SK-N-MC (cell line): Measurements from ENCODE around the gene PEX11B.

Experiments
- EZH2 ChIP-seq: fragments of 200-600 bp; sonication (generic); IDR thresholded peaks from one replicate; pipeline ENCODE4 v1.6.1; 2017; ENCODE audit warnings: antibody characterized with exemption
- FOXP2 ChIP-seq: optimal IDR thresholded peaks from 2 replicates; pipeline ENCODE3; 2011; ENCODE audit warnings: mild to moderate bottlenecking, moderate library complexity; ENCODE audit not compliant: insufficient read depth; ENCODE audit errors: extremely low read length, control extremely low read depth
- POLR2AphosphoS5 ChIP-seq: IDR thresholded peaks from 2 replicates; pipeline ENCODE4 v1.6.1; 2012; ENCODE audit warnings: mild to moderate bottlenecking, low read depth, low read length, borderline replicate concordance

GRCh38 chr1:145951526-145951925 lies 33.0 kb upstream of the PEX11B start:
- TF ChIP-seq EZH2 (no peak), POLR2AphosphoS5 (no peak), FOXP2 (no peak)
